C4-2B (cell line): ENCODE measurements around the gene ADGRF4.

Source experiments
- ZFX ChIP-seq: fragments of 450-650 bp; IDR thresholded peaks from 2 replicates; pipeline ENCODE4 v1.6.1; 2017
- TF ChIP-seq, protein P1 (sequence below): fragments of 450-650 bp; conservative IDR thresholded peaks from 2 replicates; pipeline ENCODE4 v1.5.1; 2017; ENCODE audit warnings: mild to moderate bottlenecking

DNA sequence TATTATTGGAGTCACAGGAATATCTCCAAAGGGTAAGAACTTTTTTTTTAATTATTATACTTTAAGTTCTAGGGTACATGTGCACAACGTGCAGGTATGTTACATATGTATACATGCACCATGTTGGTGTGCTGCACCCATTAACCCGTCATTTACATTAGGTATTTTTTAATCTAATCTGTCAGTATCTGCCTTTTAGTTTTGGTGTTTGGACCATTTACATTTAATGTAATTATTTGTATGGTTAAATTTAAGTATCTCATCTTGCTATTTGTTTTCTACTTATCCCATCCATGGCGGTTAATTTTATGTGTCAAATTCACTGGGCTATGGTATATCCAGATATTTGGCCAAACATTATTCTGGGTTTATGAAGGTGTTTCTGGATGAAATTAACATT lies 68.1 kb downstream of the ADGRF4 start:
- TF ChIP-seq, protein P1, sequence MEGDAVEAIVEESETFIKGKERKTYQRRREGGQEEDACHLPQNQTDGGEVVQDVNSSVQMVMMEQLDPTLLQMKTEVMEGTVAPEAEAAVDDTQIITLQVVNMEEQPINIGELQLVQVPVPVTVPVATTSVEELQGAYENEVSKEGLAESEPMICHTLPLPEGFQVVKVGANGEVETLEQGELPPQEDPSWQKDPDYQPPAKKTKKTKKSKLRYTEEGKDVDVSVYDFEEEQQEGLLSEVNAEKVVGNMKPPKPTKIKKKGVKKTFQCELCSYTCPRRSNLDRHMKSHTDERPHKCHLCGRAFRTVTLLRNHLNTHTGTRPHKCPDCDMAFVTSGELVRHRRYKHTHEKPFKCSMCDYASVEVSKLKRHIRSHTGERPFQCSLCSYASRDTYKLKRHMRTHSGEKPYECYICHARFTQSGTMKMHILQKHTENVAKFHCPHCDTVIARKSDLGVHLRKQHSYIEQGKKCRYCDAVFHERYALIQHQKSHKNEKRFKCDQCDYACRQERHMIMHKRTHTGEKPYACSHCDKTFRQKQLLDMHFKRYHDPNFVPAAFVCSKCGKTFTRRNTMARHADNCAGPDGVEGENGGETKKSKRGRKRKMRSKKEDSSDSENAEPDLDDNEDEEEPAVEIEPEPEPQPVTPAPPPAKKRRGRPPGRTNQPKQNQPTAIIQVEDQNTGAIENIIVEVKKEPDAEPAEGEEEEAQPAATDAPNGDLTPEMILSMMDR = no peak
- no peak for TF ChIP-seq ZFX
